ENCODE results near the gene PSMD12.
"Not testable (repeated sequence)": the region's sequence is repeated elsewhere in the genome, so short reads cannot be mapped to it uniquely, and the experiment has no call there.

PSMD12 gene

DNA sequence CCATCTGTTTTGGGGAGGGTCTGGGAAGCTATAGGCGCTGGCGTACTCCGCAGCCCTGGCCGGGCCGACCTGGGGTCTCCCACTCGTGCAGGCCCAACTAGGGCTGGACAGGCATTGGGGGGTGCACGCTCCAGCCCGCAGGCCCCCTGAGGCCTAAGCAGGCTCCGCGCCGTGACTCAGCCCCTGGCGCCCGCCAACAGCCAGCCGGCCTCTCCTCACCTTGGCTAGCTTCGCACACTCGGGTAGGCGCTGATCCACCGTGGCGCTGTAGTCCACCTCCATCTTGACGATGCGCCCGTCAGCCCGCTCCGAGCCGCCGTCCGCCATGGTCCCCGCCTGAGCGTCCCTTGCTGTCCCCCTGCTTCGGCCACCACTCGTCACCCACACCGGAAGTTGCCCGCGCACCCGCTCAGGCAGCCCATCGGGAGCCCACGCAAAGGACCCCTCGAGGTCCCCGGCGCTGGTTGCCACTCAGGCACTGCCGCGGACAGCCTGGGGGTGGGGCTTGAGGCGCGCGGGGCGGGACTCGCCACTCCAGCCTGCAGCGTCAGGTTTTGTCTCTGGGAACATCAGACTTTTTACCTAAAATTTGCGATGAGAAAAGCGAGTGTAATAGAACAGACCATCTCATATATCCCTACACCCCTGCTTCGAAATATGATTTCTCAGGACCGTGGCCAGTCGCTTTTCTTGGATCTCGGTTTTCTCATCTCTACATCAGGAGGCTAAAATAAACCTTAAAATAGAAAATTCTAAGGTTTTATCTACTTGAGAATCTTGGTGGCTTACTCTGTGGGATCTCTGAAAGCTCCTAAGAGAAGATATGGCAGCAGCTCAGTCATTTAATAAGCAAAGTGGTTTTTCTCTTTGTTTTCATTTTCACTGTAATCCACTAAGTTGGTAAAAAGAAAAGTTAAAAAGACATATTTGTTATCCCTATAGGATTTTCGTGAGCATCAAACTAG lies at the start of gene PSMD12:
PSMD12 (minus strand) TSS at position 385 of the 965 bp plus-strand sequence; CDS start at position 327, 58 bp downstream.
- DNase-seq (ENCODE audit: low read depth), result peak; percentile 54

DNA sequence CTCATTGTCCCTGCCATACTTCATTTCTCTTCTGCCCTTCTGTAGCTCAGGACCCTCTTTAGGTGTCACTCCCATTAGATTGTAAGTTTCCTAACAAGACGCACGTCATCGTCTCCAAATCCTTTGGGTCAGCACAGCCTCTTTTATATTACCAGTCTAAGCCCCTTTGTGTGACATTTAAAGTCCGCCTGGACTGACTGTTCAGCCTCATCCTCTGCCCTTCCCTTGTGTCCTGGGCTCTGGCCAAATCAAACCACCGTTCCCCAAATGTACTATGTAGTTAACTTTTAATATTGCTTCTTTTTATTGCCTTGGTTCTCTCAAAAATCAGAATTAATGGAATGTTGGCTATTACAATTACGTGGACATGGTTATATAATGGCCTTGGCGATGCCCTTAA lies 48.9 kb upstream of the PSMD12 start:
- DNase-seq (ENCODE audit: low read depth), result no peak

DNA sequence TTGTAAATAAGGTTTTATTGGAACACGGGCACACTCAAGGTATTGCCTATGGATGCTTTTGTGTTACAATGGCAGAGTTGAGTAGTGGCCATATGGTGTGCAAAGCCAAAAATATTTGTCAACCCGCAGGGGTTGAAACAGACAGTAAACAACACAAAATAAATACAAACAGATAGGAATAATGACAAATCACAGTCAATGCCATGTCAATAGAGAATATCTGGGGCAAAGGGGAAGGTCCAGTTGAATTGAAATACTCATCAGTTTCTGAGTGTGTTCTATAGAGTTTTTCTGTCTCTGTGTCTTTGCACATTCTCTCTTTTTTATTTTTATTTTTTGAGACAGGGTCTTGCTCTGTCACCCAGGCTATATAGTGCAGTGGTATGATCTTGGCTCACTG lies 48.2 kb upstream of the PSMD12 start:
- no peak for DNase-seq (ENCODE audit: low read depth)

DNA sequence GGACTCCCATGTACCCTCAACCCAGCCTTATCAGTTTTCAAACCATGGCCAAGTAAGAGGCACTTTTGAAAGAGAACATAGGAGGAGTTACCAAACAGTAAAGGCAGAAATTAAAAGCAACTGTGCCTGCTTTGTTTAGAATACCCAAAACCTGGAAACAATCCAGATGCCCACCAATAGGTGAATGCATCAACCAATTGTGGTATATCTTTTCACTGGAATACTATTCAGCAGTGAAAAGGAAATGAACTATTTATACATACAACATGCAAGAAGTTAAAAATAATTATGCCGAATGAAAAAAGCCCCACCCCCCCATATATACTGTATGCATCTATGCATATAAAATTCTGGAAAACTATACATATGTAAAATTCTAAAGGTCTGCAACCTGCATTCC lies 47.8 kb upstream of the PSMD12 start:
- no peak for DNase-seq (ENCODE audit: low read depth)

DNA sequence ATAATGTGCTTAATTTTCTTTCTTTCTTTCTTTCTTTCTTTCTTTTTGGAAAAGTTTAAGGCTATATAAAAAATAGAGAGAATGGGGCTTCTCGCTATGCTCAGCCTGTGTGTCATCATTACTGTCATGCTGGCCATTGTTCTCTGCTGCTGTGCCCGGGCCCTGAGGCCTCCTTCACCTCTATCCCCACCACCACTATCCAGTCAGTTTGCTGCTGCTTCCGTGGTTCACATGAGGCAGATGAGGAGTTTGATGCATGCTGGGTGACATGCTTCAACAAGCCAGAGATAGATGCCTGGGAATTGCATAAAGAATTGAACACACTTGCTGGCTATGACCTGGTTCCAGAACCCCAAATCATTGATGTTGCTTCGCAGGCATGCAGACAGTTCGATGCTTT lies 47.0 kb upstream of the PSMD12 start:
- DNase-seq (ENCODE audit: low read depth), result no peak

DNA sequence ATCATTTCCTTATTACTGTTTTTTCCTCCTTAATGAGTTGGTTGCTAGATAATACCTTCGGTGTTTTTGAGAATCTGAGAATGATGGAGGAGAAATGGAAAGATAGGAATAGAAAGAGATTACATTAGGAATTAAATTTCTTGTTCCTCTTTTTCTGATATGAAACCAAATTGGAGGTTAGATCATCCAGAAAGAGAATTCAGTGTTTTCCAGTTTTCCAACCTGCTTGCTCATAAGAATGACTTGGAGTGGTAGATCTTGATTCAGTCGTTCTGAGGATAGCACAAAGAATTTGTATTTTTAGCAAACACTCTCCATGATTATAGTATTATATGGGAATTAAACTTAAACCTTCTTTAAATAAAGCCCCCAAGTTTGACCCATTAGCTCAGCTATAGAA lies 46.6 kb upstream of the PSMD12 start:
- no peak for DNase-seq (ENCODE audit: low read depth)

DNA sequence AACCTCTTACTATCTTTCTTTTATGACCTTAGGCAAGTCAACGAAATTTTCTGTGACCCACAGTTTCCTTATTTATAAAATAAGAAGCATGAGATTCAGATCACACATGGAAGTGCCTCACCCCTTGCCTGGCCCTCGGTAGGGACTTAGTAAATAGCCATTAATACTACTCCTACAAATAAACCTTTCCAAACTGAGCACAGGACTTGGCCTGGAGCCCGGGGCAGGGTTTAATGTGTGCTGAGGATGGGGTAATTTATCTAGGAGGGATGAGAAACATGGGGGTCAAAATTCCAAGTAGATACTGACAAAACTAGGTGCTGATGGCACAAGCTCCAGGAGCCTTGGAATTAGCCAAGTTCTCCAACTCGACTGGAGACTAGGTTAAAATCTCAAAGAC lies 45.7 kb upstream of the PSMD12 start:
- DNase-seq (ENCODE audit: low read depth), result no peak

DNA sequence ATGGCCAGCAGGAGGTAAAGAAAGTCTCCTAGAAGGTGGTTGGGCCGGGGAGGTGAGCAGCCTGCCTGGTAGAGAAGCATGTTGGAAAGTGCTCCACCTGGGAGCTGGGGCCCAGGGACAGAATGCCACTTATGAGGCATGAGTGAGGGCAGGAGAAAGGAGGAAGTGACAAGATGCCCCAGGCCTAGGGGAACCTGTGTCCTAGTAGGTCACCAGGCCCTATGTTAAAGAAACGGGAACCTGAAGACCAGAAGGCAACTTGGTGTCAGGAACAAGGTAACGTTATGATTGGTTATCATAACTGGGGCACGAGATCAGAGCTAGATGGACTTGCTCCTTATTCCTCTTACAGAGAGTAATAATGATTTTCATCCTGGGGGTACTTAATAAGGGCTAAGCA lies 45.0 kb upstream of the PSMD12 start:
- DNase-seq (ENCODE audit: low read depth), result no peak

DNA sequence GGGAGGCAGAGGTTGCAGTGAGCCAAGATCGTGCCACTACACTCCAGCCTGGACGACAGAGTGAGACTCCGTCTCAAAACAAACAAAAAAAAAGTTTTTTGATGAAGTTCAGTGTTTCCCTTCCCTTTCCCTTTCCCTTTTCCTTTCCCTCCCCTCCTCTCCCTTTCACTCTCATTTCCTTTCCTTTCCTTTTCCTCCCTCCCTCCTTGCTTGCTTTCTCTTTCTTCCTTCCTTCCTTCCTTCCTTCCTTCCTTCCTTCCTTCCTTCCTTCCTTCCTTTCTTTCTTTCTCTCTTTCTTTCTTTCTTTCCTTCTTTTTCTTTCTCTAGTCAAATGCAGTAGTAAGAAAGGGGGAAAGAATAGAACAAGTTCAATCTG lies 42.1 kb upstream of the PSMD12 start:
- not testable (repeated sequence) for DNase-seq (ENCODE audit: low read depth)

DNA sequence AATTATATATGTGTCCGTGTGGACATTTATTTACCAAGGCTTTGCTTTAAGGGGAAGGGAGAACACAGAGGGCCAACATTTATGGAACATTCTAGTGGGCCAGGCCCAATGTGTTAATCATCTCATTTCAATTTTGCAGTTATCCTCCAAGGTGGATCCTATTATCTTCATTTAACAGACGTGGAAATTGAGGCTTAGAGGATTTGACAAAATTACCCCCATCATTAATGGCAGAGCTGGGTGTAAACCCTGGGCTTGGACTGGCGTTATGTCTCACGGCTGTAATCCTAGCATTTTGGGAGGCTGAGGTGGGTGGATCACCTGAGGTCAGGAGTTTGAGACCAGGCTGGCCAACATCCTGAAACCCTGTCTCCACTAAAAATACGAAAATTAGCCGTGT lies 37.1 kb upstream of the PSMD12 start:
- DNase-seq (ENCODE audit: low read depth), result no peak

DNA sequence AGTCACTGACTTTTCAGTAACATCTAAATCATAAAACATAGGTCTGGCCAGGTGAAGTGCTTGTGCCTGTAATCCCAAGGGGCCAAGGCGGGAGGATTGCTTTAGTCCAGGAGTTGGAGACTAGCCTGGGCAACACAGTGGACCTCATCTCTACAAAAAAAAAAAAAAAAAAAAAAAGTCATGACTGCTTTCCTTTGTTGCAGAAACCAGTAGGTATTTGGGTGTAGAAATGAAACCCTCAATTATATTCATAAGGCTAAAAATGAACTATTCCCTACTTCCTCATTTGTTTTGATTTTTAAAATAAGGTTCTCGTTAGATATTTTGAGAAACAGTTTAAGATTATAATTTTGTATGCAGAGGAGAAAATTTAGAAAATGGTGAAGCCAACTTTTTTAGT lies 36.7 kb upstream of the PSMD12 start:
- no peak for DNase-seq (ENCODE audit: low read depth)

DNA sequence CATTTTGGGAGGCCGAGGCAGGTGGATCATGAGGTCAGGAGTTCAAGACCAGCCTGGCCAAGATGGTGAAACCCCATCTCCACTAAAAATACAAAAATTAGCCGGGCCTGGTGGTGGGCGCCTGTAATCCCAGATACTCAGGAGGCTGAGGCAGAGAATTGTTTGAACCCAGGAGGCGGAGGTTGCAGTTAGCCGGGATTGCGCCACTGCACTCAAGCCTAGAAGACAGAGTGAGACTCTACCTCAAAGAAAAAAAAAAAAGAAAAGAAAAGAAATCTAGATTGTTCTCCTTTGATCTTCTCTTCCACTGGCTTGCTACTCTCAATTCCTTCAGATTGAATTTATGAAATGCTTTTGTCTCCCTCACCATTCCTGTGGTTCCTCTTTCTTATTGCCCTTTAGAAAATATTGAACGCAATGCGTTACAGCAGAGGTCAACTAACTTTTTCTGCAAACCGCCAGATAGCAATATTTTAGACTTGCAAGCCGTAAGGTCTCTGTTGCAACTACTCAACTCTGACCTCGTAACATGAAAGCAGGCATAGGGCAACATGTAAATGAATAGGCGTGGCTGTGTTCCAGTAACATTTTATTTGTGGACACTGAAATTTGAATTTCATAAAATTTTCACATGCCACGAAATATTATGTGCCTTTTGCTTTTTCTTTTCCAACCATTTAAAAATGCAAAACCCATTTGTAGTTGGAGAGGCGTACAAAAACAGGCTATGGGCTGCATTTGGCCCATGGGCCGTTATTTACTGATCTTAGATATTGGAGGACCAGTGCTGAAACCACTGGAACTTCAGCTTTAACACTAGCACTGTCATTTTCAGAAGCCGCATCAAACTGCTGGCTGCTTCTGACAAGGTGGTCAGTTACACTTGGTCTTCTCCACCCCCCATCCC lies 35.5 kb upstream of the PSMD12 start:
- no peak for DNase-seq (ENCODE audit: low read depth)

DNA sequence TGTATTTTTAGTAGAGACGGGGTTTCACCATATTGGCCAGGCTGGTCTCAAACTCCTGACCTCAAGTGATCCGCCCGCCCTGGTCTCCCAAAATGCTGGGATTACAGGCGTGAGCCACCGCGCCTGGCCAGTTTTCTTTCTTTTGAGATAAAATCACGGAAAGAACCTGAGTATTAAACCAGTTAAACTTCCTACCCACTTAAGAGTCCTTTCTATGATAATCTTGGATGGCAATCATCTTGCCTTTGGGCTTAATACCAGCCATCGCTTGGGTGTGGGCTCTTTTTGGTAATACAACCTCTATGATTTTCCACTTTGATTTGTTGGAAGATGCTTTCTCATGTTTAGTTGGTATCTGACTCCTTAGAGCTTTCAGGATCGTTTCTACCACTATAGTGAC lies 34.7 kb upstream of the PSMD12 start:
- no peak for DNase-seq (ENCODE audit: low read depth)

DNA sequence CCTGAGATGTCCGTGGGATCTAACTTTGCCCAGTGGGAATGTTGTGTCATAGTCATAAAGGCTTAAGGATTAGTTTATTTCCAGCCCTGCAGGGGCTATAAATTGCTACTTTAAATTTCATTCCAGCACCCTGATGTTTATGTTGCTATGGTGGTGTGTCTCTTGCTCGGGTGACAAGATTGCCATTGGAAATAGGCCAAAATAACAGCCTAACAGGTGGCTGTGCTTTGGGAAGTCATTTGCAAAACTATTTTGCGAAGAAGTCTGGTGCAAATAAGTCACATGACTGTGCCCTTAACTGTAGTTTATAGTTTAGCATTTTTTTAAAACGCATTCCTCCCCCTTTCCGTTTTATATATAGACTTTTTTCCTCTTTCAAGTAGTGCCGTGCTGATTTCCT lies 33.8 kb upstream of the PSMD12 start:
- DNase-seq (ENCODE audit: low read depth), result no peak

DNA sequence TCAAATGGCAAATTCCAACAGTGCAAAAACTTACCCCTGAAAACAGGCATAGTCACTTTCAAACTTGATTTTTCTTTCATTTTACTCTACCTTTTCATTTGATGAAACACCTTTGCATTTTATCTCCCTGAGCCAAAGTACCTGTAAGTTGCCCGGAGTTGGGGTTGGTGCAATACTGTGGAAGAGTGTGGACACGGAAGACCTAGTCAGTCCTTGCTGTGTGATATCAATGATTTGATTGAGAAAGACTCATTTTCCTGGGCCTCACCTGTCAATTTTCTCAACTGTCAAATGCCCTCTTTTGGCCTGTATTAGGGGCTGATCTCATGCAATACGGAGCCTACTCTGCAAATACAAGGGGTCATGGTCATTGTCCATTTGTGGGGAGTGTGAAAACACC lies 33.3 kb upstream of the PSMD12 start:
- DNase-seq (ENCODE audit: low read depth), result no peak

DNA sequence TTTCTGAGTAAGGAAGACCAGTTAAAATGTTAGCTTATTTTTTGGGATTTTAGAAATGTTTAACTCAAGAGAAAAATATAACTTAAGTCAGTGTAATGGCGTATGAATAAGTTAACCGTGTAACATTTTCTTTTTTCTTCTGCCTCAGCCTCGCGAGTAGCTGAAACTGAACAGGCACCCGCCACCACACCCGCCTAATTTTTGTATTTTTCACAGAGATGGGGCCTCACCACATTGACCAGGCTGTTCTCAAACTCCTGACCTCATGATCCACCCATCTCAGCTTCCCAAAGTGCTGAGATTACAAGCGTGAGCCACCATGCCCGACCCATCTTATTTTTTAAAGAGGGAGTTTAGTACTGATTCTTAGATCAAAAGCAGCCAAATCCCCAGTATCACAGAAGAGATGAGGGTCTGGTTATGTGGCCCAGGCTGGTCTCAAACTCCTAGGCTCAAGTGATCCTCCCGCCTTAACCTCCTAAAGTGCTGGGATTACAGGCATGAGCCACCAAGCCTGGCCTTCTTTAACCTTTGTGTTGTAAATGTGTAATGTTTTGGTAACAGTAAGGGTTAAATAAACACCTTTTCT lies 27.5 kb upstream of the PSMD12 start:
- no peak for DNase-seq (ENCODE audit: low read depth)

DNA sequence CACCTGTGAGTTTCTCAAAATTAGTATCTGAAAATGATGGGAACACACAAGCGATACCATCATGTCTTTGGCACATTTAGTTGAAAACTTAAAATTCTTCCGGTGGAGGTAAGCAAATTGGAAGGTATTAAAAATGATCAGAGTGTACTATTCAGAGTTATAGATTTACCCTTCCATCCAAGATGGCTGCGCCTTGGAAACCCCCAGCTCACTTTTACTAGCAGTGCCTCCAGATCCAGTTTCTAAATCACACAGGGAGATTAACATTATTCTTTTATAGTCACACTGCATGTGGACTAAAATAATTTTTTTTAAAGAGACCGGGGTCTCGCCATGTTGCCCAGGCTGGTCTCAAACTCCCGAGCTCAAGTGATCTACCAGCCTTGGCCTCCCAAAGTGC lies 25.7 kb upstream of the PSMD12 start:
- no peak for DNase-seq (ENCODE audit: low read depth)

DNA sequence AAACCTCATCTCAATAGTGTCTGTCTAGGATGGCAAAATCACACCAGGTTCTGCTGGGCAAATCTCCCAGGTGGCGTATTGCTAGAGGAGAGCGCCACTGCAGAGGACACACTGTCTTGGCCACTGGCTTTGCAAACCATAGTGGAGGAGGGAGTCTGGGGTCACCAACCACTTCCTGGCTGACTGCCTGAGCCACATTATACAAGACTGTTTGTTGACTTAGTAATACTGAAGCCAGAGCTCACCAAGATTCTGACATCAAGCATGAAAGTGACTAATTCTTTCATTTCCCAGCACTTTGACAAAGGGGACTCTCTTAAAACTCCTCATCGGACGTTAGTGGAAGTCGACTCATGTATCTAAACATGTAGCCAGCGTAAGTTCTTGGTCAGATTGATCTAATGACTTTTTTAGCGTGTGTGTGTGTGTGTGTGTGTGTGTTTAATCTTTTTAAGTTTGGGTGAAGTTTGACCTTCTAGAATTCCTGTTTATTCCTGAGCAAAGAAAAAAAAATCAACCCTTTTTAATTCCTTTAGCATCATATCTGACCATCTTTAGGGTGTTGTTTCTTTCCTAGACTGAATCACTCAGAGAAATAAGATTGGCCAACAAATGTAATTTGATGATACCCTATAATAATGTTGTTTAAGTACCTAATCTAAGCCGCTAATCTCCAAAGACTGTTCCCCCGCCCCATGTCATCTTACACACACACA lies 24.4 kb upstream of the PSMD12 start:
- DNase-seq (ENCODE audit: low read depth), result peak; percentile 92

DNA sequence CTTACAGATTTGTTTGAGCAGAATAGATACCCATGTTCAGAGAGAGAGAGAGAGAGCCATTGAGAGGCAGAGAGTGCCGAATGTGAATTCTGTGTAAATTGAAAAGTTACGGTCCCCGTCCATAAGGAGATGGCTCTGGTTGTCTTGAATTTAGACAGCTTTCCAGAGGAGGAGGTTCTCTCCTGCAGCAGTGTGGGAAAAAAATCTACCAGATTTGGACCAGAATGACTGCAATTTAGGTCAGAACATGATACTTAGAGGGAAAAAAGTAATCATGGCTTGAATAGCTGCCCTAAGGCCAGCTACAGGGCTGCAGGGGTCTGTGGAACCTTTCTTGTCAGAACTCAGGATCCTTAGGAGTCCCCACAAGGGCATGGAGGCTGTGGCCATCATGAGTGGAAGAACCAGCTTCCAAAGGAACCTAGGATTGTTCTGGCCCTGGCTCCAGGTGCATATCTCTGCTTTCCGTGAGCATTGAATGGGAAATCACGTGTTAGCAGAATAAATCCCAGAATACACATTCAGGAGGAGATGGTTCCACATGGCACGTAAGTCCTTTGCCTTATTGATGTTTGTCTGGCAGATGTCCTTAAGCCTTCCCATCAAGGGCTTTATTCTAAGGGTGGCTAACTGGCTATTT lies 23.7 kb upstream of the PSMD12 start:
- no peak for DNase-seq (ENCODE audit: low read depth)

DNA sequence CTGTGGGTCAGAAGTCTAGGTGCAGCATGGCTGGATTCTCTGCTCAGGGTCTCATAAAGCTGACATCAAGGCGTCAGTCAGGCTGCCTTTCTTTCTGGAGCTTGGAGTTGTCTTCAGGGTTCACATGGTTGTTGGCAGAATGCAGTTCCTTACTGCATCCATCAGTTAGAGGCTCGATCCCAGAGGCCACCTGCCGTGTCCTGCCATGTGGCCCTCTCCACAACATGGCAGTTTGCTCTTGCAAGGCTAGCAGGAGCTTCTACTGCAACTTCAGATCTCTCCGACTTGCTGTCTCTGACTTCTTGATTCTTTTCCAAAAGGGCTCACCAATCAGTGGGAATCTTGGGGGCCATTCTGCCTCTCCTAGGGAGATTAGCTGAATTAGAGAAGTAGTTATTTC lies 22.6 kb upstream of the PSMD12 start:
- no peak for DNase-seq (ENCODE audit: low read depth)

DNA sequence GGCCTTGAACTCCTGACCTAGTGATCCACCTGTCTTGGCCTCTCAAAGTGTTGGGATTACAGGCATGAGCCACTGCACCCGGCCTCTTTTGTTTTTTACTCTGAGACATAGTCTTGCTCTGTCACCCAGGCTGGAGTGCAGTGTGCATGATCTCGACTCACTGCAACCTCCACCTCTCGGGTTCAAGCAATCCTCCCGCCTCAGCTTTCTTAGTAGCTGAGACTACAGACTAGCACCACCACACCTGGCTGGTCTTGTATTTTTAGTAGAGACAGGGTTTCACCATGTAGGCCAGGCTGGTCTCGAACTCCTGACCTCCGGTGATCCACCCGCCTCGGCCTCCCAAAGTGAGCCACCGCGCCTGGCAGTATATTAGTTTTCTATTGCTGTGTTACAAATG lies 22.2 kb upstream of the PSMD12 start:
- not testable (repeated sequence) for DNase-seq (ENCODE audit: low read depth)
